ENCODE measurements around the gene CAMTA1. TPM values are rescaled to one million over a fixed set of nuclear protein-coding genes. Genes with fewer than 3 reads are reported as not detected.

The CAMTA1 gene
- total RNA-seq, 1 donor from 2014 or later, result 47.9 TPM

GRCh38 chr1:7606096-7606495, 820.8 kb downstream of the CAMTA1 start:
- intact Hi-C loops (cut with DNase I), result no loop called here
- H3K36me3 ChIP-seq, result no peaks in the 10 kb centered on the region
- TF ChIP-seq CTCF (IDR thresholded peaks at IDR 0.05), result no peak

GRCh38 chr1:7607097-7607496, 821.8 kb downstream of the CAMTA1 start:
- ATAC-seq (no peak), DNase-seq (no peak)
- no peak for TF ChIP-seq CTCF (IDR thresholded peaks at IDR 0.05)
- intact Hi-C loops (cut with DNase I), result no loop called here
- H3K27me3 ChIP-seq (ENCODE audit: low read depth), result no peaks in the 10 kb centered on the region
- H3K36me3 ChIP-seq, result no peaks in the 10 kb centered on the region
- H3K9me3 ChIP-seq, result no peaks in the 10 kb centered on the region
- no peak overlapping the region for H3K4me3 ChIP-seq
- no peak overlapping the region for H3K27ac ChIP-seq
- H3K4me1 ChIP-seq, result no peaks in the 10 kb centered on the region

More at GRCh38 chr1:7606096-7606495, 820.8 kb downstream of the CAMTA1 start:
- H3K4me1 ChIP-seq, result no peaks in the 10 kb centered on the region
- no peaks in the 10 kb centered on the region for H3K9me3 ChIP-seq
- no peaks in the 10 kb centered on the region for H3K27me3 ChIP-seq (ENCODE audit: low read depth)
- H3K4me3 ChIP-seq, result no peak overlapping the region
- DNase-seq (peak; percentile 23), ATAC-seq (no peak)
- H3K27ac ChIP-seq, result no peak overlapping the region

GRCh38 chr1:7608628-7609305, 823.5 kb downstream of the CAMTA1 start:
- TF ChIP-seq CTCF (IDR thresholded peaks at IDR 0.05), result no peak
- H3K27ac ChIP-seq, result no peak overlapping the region
- H3K4me3 ChIP-seq, result no peak overlapping the region
- no peak for ATAC-seq
- H3K36me3 ChIP-seq, result no peaks in the 10 kb centered on the region
- DNase-seq, result peak; percentile 23
- no peaks in the 10 kb centered on the region for H3K4me1 ChIP-seq
- H3K9me3 ChIP-seq, result no peaks in the 10 kb centered on the region
- intact Hi-C loops (cut with DNase I), result no loop called here
- no peaks in the 10 kb centered on the region for H3K27me3 ChIP-seq (ENCODE audit: low read depth)

GRCh38 chr1:7609311-7609994, 824.2 kb downstream of the CAMTA1 start:
- Histone ChIP-seq H3K9me3 (no peaks in the 10 kb centered on the region), H3K36me3 (no peaks in the 10 kb centered on the region), H3K27me3 (ENCODE audit: low read depth) (no peaks in the 10 kb centered on the region), H3K27ac (no peak overlapping the region), H3K4me3 (no peak overlapping the region), H3K4me1 (no peaks in the 10 kb centered on the region)
- TF ChIP-seq CTCF (IDR thresholded peaks at IDR 0.05), result no peak
- DNase-seq (peak; percentile 24), ATAC-seq (no peak)
- intact Hi-C loops (cut with DNase I), result no loop called here

- DNase-seq, result no peak
- ATAC-seq, result no peak
- Histone ChIP-seq H3K27me3 (ENCODE audit: low read depth) (no peaks in the 10 kb centered on the region), H3K9me3 (no peaks in the 10 kb centered on the region), H3K4me1 (no peaks in the 10 kb centered on the region), H3K36me3 (no peaks in the 10 kb centered on the region), H3K4me3 (no peak overlapping the region), H3K27ac (no peak overlapping the region)
- no peak for TF ChIP-seq CTCF (IDR thresholded peaks at IDR 0.05)
- intact Hi-C loops (cut with DNase I), result no loop called here
These were observed 825.0 kb downstream of the CAMTA1 start for GRCh38 chr1:7610106-7610731.

Data from lower lobe of right lung (tissue), 2 donors.